ENCODE data around the gene METTL22. TPM values are rescaled to one million over a fixed set of nuclear protein-coding genes. Genes with fewer than 3 reads are reported as not detected.

METTL22 gene, protein sequence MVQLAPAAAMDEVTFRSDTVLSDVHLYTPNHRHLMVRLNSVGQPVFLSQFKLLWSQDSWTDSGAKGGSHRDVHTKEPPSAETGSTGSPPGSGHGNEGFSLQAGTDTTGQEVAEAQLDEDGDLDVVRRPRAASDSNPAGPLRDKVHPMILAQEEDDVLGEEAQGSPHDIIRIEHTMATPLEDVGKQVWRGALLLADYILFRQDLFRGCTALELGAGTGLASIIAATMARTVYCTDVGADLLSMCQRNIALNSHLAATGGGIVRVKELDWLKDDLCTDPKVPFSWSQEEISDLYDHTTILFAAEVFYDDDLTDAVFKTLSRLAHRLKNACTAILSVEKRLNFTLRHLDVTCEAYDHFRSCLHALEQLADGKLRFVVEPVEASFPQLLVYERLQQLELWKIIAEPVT
- 10 to 100 TPM; 16.2 to 31.1 (median 31.1) TPM for polyA plus RNA-seq (ENCODE audit: insufficient read length in 3 of 3)
- long read RNA-seq, donor 1, full-length matches to known transcripts: 5 of 5 reads
- long read RNA-seq, donor 1, partial matches to known transcripts: 0 of 5 reads
- long read RNA-seq, donor 1, other reads (novel, unspliced or antisense): 0 of 5 reads
- long read RNA-seq, donor 2, full-length matches to known transcripts: 7 of 7 reads
- long read RNA-seq, donor 2, partial matches to known transcripts: 0 of 7 reads
- long read RNA-seq, donor 2, other reads (novel, unspliced or antisense): 0 of 7 reads
- long read RNA-seq, donor 3, full-length matches to known transcripts: 5 of 5 reads
- long read RNA-seq, donor 3, partial matches to known transcripts: 0 of 5 reads
- long read RNA-seq, donor 3, other reads (novel, unspliced or antisense): 0 of 5 reads
- long read RNA-seq, donor 4, full-length matches to known transcripts: 3 of 3 reads
- long read RNA-seq, donor 4, partial matches to known transcripts: 0 of 3 reads
- long read RNA-seq, donor 4, other reads (novel, unspliced or antisense): 0 of 3 reads
- long read RNA-seq, donor 5, full-length matches to known transcripts: 3 of 3 reads
- long read RNA-seq, donor 5, partial matches to known transcripts: 0 of 3 reads
- long read RNA-seq, donor 5, other reads (novel, unspliced or antisense): 0 of 3 reads
- long read RNA-seq, donor 6, partial matches to known transcripts: 0 of 1 reads
- long read RNA-seq, donor 6, other reads (novel, unspliced or antisense): 0 of 1 reads
- long read RNA-seq, donor 7, full-length matches to known transcripts: 6 of 6 reads
- long read RNA-seq, donor 7, partial matches to known transcripts: 0 of 6 reads
- long read RNA-seq, donor 7, other reads (novel, unspliced or antisense): 0 of 6 reads
- long read RNA-seq, donor 8, full-length matches to known transcripts: 2 of 2 reads
- long read RNA-seq, donor 8, partial matches to known transcripts: 0 of 2 reads
- long read RNA-seq, donor 8, other reads (novel, unspliced or antisense): 0 of 2 reads
- long read RNA-seq, donor 9, partial matches to known transcripts: 0 of 4 reads
- long read RNA-seq, donor 9, other reads (novel, unspliced or antisense): 0 of 4 reads
- long read RNA-seq, donor 10, full-length matches to known transcripts: 5 of 5 reads
- long read RNA-seq, donor 10, partial matches to known transcripts: 0 of 5 reads
- long read RNA-seq, donor 10, other reads (novel, unspliced or antisense): 0 of 5 reads
- long read RNA-seq, donor 11, partial matches to known transcripts: 0 of 3 reads
- long read RNA-seq, donor 11, other reads (novel, unspliced or antisense): 0 of 3 reads
- long read RNA-seq, donor 12, full-length matches to known transcripts: 4 of 4 reads
- long read RNA-seq, donor 12, partial matches to known transcripts: 0 of 4 reads
- long read RNA-seq, donor 12, other reads (novel, unspliced or antisense): 0 of 4 reads
- long read RNA-seq, donor 13, full-length matches to known transcripts: 2 of 2 reads
- long read RNA-seq, donor 13, partial matches to known transcripts: 0 of 2 reads
- long read RNA-seq, donor 13, other reads (novel, unspliced or antisense): 0 of 2 reads
- long read RNA-seq, donor 14: 0 reads
- long read RNA-seq, donor 15: 0 reads
- long read RNA-seq, donor 16, partial matches to known transcripts: 0 of 3 reads
- long read RNA-seq, donor 16, other reads (novel, unspliced or antisense): 0 of 3 reads

DNA sequence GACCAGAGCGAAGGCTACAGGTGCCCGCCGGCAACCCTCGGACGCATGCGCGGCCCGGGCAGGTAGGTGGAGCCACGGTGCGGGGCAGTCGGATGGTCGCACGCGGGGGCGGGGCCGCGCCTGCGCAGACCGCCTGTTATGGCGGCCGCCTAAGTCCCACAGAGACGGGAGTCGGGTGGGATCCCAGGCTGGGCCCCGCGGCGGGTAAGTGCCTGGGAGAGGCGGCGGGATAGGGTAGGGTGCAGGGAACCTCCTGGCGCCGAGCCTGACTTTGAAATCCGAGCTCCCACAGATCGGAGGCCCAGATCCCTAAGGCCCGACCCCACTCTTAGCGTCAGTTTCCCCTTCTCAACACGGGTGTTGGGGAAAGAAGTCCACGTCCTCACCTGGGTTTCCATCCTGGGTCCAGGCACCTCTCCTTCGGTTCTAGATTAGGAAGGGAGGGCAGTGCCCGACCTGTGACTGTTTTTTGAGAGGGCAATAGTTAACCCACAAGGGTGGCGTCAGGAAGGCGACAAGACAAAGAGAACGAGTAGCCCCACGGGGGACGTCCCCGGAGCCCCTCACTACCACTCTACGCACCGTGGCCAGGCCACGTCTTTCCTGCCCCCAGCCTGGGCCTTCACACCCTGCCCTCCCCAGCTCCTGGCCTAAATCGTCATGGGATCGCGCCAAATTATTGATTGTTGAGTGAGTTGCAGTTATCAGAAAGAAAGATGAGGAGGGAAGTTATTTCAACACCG, at the start of gene METTL22:
Gene METTL22, plus strand, starts transcription at position 127 of the 743 bp plus-strand sequence. CDS start 3,968 bp downstream, outside the sequence.
- peak; percentile 85 for DNase-seq

DNA sequence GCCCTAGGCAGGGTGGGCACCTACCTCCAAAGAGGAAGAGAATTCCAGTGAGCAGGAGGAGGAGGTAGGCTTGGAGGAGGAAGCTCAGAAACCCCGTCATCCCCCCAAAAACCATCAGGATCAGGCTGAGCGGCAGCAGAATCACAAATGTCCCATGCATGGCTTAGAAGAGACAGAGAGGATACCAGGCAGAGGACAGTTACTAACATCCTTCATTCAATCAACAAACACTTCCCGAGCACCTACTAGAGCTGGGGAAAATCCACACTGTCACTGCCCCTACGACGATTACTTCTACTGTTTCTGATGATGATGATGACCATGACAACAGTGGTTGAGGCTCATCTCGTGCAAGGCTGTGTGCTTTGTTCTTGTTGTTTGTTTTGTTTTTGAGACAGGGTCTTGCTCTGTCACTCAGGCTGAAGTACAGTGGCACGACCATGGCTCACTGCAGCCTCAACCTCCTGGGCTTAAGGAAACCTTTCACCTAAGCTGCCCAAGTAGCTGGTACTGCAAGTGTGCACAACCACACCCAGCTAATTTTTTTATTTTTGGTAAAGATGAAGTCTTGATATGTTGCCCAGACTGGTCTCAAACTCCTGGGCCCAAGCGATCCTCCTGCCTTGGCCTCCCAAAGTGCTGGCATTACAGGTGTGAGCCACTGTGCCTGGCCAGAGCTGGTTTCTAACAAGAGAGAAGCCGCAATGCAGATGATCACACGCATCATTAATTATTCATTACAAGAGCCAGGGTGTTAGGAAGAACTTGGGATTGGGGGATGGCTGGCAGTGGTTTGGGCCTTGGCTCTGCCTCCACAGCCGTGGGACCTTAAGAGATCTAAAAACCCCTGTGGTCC, 49.2 kb upstream of the METTL22 start:
- DNase-seq: no peak

DNA sequence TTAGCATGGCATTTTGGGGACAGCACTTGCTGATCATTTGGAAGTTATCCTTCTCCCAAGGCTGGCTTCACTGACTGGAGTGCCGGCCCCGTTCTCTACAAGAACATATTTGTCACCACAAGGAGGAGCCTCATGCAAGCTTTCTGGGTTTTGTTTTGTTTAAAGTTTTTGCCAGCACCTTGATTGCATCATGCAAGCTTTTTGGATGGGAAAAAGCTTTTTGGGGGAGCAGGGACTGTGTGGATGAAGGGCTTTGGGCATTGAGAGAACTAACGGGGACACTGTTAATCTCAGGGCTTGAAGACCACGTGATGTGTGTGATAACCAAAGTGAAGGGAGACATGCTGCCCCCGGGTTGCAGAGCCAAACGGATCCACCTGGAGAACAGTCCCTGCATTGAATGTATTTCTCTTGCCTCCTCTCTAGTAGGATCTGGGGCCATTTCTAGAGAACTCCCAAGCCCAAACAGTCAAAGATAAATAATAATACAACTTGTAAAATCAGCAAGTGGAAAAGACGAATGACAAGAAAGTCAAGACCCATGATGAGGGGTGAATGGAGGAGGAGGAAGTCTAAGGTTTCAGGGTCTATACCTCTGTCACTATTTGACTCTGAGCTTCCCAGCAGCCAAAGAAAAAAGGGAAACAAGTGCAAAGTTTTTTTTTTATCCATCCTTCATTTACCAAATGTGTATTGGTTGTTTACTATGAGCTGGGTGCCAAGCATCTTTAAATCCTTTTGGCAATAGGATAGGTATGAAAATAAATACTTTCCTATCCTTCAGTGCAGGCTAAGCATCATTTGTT, 48.4 kb upstream of the METTL22 start:
- no peak for DNase-seq

DNA sequence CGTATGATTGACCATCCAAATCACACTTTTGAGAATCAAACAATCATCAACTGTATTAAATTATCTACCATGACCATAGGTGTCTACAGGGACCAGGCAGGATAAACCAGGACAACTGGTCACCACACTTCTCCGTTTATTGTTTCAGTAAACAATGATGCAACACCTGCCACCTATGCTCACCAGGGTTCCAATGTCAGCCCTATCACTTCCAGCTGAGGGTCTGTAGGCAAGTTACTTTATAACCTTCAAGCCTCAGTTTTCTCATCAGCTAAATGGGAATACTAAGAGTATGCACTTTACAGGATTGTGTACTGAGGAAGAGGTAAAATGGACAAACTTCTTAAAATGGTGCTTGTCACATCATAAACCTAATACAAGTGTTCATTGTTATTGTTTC, 46.1 kb upstream of the METTL22 start:
- DNase-seq: no peak

DNA sequence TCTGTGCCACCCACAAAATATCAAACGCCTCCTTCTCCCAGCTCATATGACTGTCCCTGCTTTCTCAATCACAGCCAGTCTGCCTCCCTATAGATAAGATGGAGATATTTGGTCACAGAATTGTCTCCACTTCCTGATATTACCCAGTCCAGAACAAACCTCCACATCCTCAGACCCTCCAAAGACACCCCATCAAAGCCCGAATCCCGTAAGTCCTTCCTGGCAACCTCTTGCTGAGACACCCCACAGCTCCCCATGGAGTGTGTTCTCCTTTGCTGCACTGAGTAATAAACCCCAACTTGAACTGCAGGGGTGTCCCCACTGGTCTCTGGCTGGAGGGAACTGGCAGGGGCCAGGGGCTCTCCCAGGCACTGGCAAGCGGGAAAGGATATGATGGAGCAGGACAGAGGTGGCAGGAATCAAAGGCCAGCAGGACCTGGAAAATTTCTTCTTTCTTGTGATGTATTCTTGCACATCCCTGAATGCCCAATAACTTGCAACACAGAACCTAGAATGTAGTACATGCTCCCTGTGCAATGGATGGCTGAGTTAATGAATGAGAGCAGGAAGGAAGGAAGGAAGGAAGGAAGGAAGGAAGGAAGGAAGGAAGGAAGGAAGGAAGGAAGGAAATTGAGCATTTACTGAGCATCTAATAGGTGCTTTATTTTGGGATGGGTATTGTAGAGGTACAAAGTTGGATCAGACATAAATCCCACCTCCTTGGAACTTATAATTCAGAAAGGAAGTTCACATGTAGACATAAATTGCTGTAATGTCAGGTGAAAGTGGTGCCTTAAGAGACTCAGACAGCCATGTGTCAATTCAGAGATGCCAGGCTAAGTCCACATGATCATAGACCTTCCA, 45.1 kb upstream of the METTL22 start:
- DNase-seq: no peak

DNA sequence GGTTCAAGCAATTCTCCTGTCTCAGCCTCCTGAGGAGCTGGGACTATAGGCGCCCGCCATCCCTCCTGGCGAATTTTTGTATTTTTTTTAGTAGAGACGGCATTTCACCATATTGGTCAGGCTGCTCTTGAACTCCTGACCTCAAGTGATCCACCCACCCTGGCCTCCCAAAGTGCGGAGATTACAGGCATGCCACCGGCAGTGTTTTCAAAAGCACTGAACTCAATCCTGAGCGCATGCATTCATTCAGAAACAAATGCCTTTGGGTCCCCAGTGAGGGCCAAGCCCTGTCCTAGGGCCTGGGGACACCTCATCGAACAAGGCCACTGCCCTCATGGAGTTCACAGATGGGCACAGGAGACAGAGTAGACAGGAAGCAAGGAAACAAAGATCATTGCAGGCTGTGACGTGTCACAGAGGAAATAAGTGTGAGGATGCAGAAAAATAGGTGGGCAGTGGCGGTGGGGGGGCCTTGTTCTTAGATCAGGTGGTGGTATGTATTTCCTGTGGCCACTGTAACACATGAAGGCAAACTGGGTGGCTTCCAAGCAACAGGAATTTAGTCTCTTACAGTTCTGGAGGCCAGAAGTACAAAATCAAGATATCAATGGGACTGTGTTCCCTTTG, 43.7 kb upstream of the METTL22 start:
- DNase-seq: no peak

DNA sequence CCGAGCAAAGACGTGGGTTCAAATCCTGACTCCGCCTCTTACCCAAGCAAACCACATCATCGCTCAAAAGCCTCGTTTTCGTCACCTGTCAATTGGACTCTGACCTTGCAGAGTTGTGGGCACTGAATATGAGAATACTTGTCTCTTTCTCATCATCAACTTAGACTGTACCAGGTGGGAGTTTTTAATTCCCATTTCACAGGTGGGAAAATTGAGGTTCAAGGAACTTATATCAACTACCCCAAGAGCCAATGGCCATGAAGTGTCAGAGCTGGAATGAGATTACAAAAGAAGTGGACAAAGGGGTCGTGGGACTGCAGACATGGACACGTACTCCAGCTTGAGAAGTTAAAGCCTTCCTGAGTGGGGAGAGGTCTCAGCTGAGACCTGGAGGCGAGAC, 41.9 kb upstream of the METTL22 start:
- no peak for DNase-seq

DNA sequence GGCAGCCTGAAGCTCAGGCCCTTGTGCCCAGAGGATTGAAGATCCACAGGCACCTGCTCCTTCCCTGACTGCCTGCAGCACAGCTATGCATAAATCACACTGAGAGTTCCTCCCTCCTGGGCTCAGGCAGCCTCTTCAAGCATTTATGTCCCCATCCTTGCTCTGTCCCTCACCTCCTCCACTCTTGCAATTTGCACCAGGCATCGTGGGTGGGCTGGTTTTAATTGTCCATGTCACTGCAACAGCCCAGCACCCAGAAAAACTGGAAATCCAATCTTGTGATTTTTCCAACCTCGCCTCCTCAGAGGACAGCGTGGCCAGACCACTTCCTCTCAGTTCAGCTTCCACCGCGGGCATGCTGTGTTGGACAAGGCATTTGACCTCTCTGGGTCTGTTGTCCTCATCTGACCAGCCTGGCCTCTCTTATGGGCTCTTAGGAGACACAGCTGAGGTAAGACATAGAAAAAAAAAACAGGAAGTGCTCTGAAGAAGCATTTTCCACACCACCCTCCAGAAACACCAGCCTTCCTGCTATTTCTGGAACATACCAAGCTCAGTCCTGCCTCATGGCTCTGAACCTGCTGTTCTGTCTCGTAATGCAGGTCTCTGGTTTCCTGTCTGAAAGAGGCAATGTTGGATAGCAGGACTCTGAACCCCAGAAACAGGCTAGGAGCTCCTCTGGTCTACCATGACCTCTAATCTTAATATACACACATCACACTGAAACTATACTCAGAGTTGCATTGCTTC, 39.5 kb upstream of the METTL22 start:
- peak; percentile 76 for DNase-seq

DNA sequence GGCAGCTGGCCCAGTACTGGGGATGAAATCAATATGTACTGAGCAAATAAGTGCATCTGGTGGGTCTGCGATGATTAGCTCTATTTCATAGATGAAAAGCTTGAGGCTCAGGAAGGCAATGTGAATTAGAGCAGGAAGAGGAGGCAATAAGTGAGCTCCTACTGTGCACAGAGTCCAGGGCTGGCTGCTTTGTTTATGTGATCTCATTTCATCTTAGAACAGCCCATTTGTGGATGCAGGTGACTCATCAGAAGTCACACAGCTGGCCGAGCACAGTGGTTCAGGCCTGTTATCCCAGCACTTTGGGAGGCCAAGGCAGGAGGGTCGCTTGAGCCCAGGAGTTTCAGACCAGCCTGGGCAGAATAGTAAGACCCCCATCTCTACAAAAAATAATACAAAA, 38.3 kb upstream of the METTL22 start:
- no peak for DNase-seq

DNA sequence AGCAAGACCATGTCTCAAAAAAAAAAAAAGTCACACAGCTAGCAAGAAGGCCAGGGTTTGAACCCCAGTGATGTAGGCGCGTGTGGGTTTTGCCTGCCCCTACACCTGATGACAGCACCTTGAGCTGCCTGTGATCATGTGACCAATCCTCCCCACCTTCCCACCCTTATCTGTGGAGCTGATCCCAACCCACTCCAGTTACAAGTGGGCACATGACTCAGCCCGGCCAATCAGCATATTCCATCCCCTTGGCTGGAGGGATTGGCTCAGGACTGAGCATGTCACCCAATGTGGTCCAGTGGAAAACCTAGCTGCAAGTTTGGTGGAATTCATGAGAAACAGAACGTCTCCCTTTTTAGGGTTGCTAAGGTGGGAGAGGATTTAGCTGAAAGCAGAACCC, 37.8 kb upstream of the METTL22 start:
- no peak for DNase-seq

DNA sequence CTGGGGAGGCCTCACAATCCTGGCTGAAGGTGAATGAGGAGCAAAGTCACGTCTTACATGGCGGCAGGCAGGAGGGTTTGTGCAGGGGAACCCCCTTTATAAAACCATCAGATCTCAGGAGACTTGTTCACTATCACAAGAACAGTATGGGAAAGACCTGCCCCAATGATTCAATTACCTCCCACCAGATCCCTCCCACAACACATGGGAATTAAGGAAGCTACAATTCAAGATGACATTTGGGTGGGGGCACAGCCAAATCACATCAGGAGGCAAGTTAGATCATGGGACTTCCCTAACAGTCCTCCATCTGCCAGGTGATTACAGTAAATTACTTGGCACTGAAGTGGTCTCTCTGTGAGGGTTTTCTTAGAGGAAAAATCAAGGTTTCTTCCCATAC, 36.5 kb upstream of the METTL22 start:
- DNase-seq: no peak

DNA sequence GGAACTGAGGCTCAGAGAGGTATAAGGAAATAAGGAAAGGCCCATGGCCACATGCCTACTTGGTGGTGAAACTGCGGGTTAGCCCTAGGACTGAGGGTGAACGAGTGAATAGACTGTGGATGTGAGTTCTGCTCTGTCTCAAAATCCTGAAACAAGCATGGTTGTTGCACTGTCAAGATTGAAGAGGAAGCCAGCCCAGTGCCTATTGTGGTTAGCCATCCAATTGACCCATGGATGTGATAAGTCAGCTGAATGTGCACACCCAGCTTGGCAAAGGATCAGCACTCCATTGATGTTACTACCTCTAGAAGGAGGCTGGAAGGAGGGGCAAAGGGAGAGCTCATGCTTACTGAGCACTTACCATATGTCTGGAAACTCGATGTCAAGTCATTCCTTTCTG, 35.6 kb upstream of the METTL22 start:
- no peak for DNase-seq

DNA sequence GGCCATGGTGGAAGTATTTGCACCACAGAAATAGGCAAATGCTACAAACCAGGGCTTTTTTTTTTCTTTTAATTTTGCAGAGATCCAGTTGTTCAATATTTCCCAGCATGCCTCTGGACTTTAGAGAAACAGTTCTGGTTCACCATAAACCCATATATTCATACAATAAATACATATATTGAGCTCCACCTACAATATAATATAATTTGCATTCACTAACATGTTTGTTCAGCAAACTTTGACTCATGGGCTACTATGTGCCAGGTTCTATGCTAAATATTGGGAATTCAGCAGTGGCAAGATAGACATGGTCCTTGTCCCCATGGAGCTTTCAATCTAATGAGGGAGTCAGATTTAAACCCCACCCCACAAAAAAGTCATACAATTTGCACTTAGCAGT, 34.4 kb upstream of the METTL22 start:
- no peak for DNase-seq

DNA sequence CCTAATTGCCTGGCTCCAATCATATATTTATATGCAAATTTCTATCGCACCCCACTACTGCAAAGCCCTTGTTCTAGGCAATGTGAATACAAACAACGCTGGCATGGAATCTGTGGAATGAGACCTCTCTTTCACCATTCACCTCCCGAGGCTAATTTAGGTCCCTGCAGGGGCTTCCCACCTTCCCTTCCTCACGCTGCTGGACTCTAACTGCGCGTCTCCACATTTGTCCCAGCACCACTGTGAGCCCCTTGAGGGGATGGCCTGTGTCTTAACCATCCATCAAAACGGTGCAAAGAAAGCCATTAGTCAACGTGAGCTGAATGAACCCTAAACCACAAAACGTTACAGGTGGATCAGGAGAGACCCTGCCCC, 32.8 kb upstream of the METTL22 start:
- no peak for DNase-seq
